CD4-positive, alpha-beta T cell treated with Interleukin-17A for 4 hours (primary cell): ENCODE measurements around the gene FBXO46.
A peak's percentile ranks its signal among the peaks of the same experiment; 100 is the strongest.

ENCODE experiments used
- DNase-seq: peaks from one replicate; pipeline ENCODE4 v3.0.0-alpha.2; 2020; ENCODE audit warnings: mixed read lengths

The FBXO46 gene

GRCh38 chr19:45730368-45731288, at the start of gene FBXO46:
Gene FBXO46, minus strand, starts transcription at chr19:45730896. Its CDS starts 17,401 bp downstream, at chr19:45713495.
- peak; percentile 93 for DNase-seq

GRCh38 chr19:45780146-45780447, 49.4 kb upstream of the FBXO46 start:
- DNase-seq, result no peak

GRCh38 chr19:45779231-45780145, 48.8 kb upstream of the FBXO46 start:
- peak; percentile 79 for DNase-seq

GRCh38 chr19:45778010-45778661, 47.4 kb upstream of the FBXO46 start:
- DNase-seq, result no peak

GRCh38 chr19:45777395-45777961, 46.8 kb upstream of the FBXO46 start:
- DNase-seq, result no peak

- no peak for DNase-seq
Observed at GRCh38 chr19:45774765-45775164, 44.1 kb upstream of the FBXO46 start.

GRCh38 chr19:45773384-45773783, 42.7 kb upstream of the FBXO46 start:
- no peak for DNase-seq

- DNase-seq, result no peak
Observed at GRCh38 chr19:45772912-45773311, 42.2 kb upstream of the FBXO46 start.

- DNase-seq, result no peak
Observed at GRCh38 chr19:45772130-45772840, 41.6 kb upstream of the FBXO46 start.

- DNase-seq, result no peak
Observed at GRCh38 chr19:45771311-45771933, 40.7 kb upstream of the FBXO46 start.

- DNase-seq, result peak; percentile 94
Observed at GRCh38 chr19:45770192-45771101, 39.8 kb upstream of the FBXO46 start.

GRCh38 chr19:45769821-45770191, 39.1 kb upstream of the FBXO46 start:
- no peak for DNase-seq

GRCh38 chr19:45768984-45769782, 38.5 kb upstream of the FBXO46 start, which contains the start of gene SIX5:
Gene SIX5, minus strand, starts transcription at chr19:45769252. Its CDS starts 408 bp downstream, at chr19:45768844.
- peak; percentile 95 for DNase-seq

- peak; percentile 57 for DNase-seq
Observed at GRCh38 chr19:45768655-45768983, 37.9 kb upstream of the FBXO46 start.

- no peak for DNase-seq
Observed at GRCh38 chr19:45767881-45768654, 37.4 kb upstream of the FBXO46 start.

- DNase-seq, result no peak
Observed at GRCh38 chr19:45767410-45767880, 36.7 kb upstream of the FBXO46 start.

GRCh38 chr19:45766869-45767346, 36.2 kb upstream of the FBXO46 start:
- no peak for DNase-seq

- no peak for DNase-seq
Observed at GRCh38 chr19:45766296-45766868, 35.7 kb upstream of the FBXO46 start.
